ENCODE data around the gene PRPF38A. TPM values are rescaled to one million over a fixed set of nuclear protein-coding genes. Genes with fewer than 3 reads are reported as not detected.

PRPF38A gene
- total and polyA plus RNA-seq, 2 donors (not counting 3 experiments of a cell fraction or from before 2014, with no cell fraction given) = 16.0 to 42.0 TPM

- H3K27me3 ChIP-seq (ENCODE audit: control insufficient read depth in 2 of 2, insufficient read depth in 2 of 2, low read length in 2 of 2) = no peaks in the 10 kb centered on the region
- POLR2A ChIA-PET = interaction anchor here (0.6 kb wide), 1 partner anchor 150 kb away, joined by 4 read pairs; the partner anchor contains the start of gene TUT4
- BruUV-seq (replicated peaks) = TSS peak; percentile 63
- no peak for FAIRE-seq
- H3K4me2 ChIP-seq (ENCODE audit: insufficient read depth, low read length) = peak overlapping the region; percentile 84
- no peaks in the 10 kb centered on the region for H3K9me3 ChIP-seq (replicated peaks; ENCODE audit: control insufficient read depth, insufficient read depth, low read length)
- intact Hi-C loops (cut with micrococcal nuclease) (loop anchor here (1.0 to 10.0 kb wide), 5 partner anchors 37 to 791 kb away; partner anchors contain the start of genes CC2D1B and CPT2), dilution Hi-C loops (cut with MboI; ENCODE audit: extremely low pct_ligation_motif_present, low sequenced_read_pairs) (no loop called here)
- peaks cover 39% of the 10 kb centered on the region for H3K79me2 ChIP-seq (ENCODE audit: control insufficient read depth, insufficient read depth, low read length)
- no peaks in the 10 kb centered on the region for H3K9me1 ChIP-seq (replicated peaks; ENCODE audit: control insufficient read depth, extremely low read depth, insufficient read depth, low read length)
- TF ChIP-seq CTCF (IDR thresholded peaks at IDR 0.05; ENCODE audit: extremely low read depth in 1 of 2, insufficient read depth in 1 of 2, low read depth in 1 of 2, low read length in 2 of 2) = no peak
- no peak for TF ChIP-seq JUN (IDR thresholded peaks at IDR 0.05; ENCODE audit: borderline replicate concordance, insufficient read depth, insufficient read length, low read depth)
- no peak for TF ChIP-seq FOS (IDR thresholded peaks at IDR 0.05; ENCODE audit: borderline replicate concordance, insufficient read depth, low read length)
- TF ChIP-seq POLR2A (IDR thresholded peaks at IDR 0.05; ENCODE audit: low read depth, low read length) = no peak
- TF ChIP-seq EZH2 (IDR thresholded peaks at IDR 0.05; ENCODE audit: borderline replicate concordance, low read depth, low read length, severe bottlenecking) = no peak
- TF ChIP-seq GATA2 (IDR thresholded peaks at IDR 0.05; ENCODE audit: insufficient read depth, insufficient read length, low read depth, low read length) = no peak
- no peak for TF ChIP-seq POLR2AphosphoS5 (IDR thresholded peaks at IDR 0.05; ENCODE audit: insufficient read depth, low read depth, low read length)
- no peak for TF ChIP-seq MYC (IDR thresholded peaks at IDR 0.05; ENCODE audit: low read depth, low read length)
- no peak for TF ChIP-seq MAX (IDR thresholded peaks at IDR 0.05; ENCODE audit: insufficient read depth, insufficient read length)
- H3K36me3 ChIP-seq (ENCODE audit: control insufficient read depth in 2 of 2, extremely low read depth in 1 of 2, insufficient read depth in 2 of 2, low read length in 2 of 2) = peaks cover 3 to 4% of the 10 kb centered on the region in 2 experiments
- CTCF ChIA-PET = interaction anchor here (0.6 to 4.0 kb wide), 11 partner anchors 9 to 422 kb away, joined by 3 to 27 read pairs (median 4); partner anchors contain the start of gene CC2D1B
- peak overlapping the region; percentile 83 for H2AFZ ChIP-seq (ENCODE audit: low read depth, low read length)
- H3K27ac ChIP-seq (ENCODE audit: insufficient read depth, low read depth, low read length) = peak overlapping the region; percentile 98
- DNase-seq (ENCODE audit: low read depth, low spot score) = peak; percentile 69
- H3K4me1 ChIP-seq (ENCODE audit: control insufficient read depth, extremely low read depth, insufficient read depth, low read length) = peaks cover 14% of the 10 kb centered on the region
- H3K4me3 ChIP-seq (replicated peaks in 1 of 3; ENCODE audit: insufficient read depth in 1 of 3, low read depth in 1 of 3, low read length in 3 of 3) = peak overlapping the region; percentile 57 to 98 (median 83)
- H4K20me1 ChIP-seq (replicated peaks; ENCODE audit: control insufficient read depth, extremely low read depth, insufficient read depth, low read length) = no peaks in the 10 kb centered on the region
- H3K9ac ChIP-seq (replicated peaks; ENCODE audit: extremely low read depth, insufficient read depth, low read length) = peak overlapping the region; percentile 98
Observed at GRCh38 chr1:52403566-52404115, 761 bp upstream of the PRPF38A start.

All from endothelial cell of umbilical vein (primary cell).